ENCODE data around the gene MAZ.

GRCh38 chr16:29819506-29819905, 13.2 kb downstream of the MAZ start:
- TF ChIP-seq ZNF331 (CRISPR knock-in tag; IDR thresholded peaks at IDR 0.05) (no peak), ELF1 (CRISPR knock-in tag; IDR thresholded peaks at IDR 0.05) (no peak), POLR2AphosphoS5 (IDR thresholded peaks at IDR 0.05; ENCODE audit: low read depth, low read length) (no peak; the same call in none of the 2 replicates), ATF2 (CRISPR knock-in tag; IDR thresholded peaks at IDR 0.05) (no peak), CTCF (CRISPR knock-in tag; IDR thresholded peaks at IDR 0.05) (peak; percentile 63), NR3C1 (CRISPR knock-in tag; IDR thresholded peaks at IDR 0.05) (no peak), MAX (IDR thresholded peaks at IDR 0.05) (no peak), MAZ (IDR thresholded peaks at IDR 0.05; ENCODE audit: borderline replicate concordance, low read depth, low read length) (no peak), MAZ (CRISPR knock-in tag; IDR thresholded peaks at IDR 0.05; ENCODE audit: low read depth) (no peak), JUN (CRISPR knock-in tag; IDR thresholded peaks at IDR 0.05) (no peak), TOE1 (CRISPR knock-in tag; IDR thresholded peaks at IDR 0.05) (no peak), ZKSCAN1 (IDR thresholded peaks at IDR 0.05; ENCODE audit: low read length) (no peak), POLR2A (IDR thresholded peaks at IDR 0.05; ENCODE audit: insufficient read depth in 1 of 2, low read depth in 2 of 2, low read length in 2 of 2) (0 out of 4 replicates have a peak, but pooled peaks of 1 of the 2 experiments have one; percentile 29), ISX (CRISPR knock-in tag; conservative IDR thresholded peaks at IDR 0.05) (no peak), ZNF468 (CRISPR knock-in tag; IDR thresholded peaks at IDR 0.05) (no peak)

Data from HepG2 (cell line).